Calu3 (cell line): Measurements from ENCODE around the gene AGER. TPM values are rescaled to one million over a fixed set of nuclear protein-coding genes. Genes with fewer than 3 reads are reported as not detected.

Experiments
- BruUV-seq: library from RNA; stranded (reverse); fragments of 400-500 nt; replicated peaks from 2 replicates; lab custom pipeline; 2021; lab: Mats Ljungman, UMichigan
- CTCF ChIA-PET: fragments of 300-600 bp; sonication (Branson Sonifier 250); formaldehyde crosslinking; loops from one replicate; lab custom pipeline; 2022; ENCODE audit warnings: antibody characterized with exemption; lab: Charles Lee
- DNase-seq: peaks from one replicate; pipeline ENCODE4 v3.0.0; 2022
- H3K27ac Mint-ChIP-seq: one replicate; pipeline ENCODE4 v1.8.0; 2022; ENCODE audit warnings: mixed read lengths; ENCODE audit not compliant: unreplicated experiment
- H3K27me3 Mint-ChIP-seq: one replicate; pipeline ENCODE4 v1.8.0; 2022; ENCODE audit warnings: mixed read lengths; ENCODE audit not compliant: unreplicated experiment
- H3K36me3 Mint-ChIP-seq: one replicate; pipeline ENCODE4 v1.8.0; 2022; ENCODE audit warnings: mild to moderate bottlenecking, moderate library complexity, mixed read lengths; ENCODE audit not compliant: insufficient read depth, unreplicated experiment
- H3K4me1 Mint-ChIP-seq: one replicate; pipeline ENCODE4 v1.8.0; 2022; ENCODE audit warnings: mild to moderate bottlenecking, low read depth, mixed read lengths; ENCODE audit not compliant: unreplicated experiment
- H3K4me3 Mint-ChIP-seq: one replicate; pipeline ENCODE4 v1.8.0; 2022; ENCODE audit warnings: mild to moderate bottlenecking, low read depth, moderate library complexity, mixed read lengths; ENCODE audit not compliant: unreplicated experiment
- H3K9me3 Mint-ChIP-seq: one replicate; pipeline ENCODE4 v1.8.0; 2022; ENCODE audit warnings: low read depth, mixed read lengths; ENCODE audit not compliant: unreplicated experiment
- CTCF ChIP-seq: fragments of 200-600 bp; IDR thresholded peaks from one replicate; pipeline ENCODE4 v1.8.0; 2022; ENCODE audit warnings: antibody characterized with exemption; ENCODE audit not compliant: unreplicated experiment
- intact Hi-C: fragments of 100-400 bp; cut with micrococcal nuclease; formaldehyde crosslinking; loops from one replicate; pipeline ENCODE4 v1.10.0; 2022; ENCODE audit not compliant: unreplicated experiment
- total RNA-seq: library from RNA; stranded (reverse); gene quantifications from 2 replicates; pipeline ENCODE4 v1.2.3, GENCODE V29; 2022

AGER gene
- total RNA-seq, 1 experiment from 2014 or later: 14.4 TPM

GRCh38 chr6:32198345-32198696, 14.3 kb upstream of the AGER start:
- no peak for TF ChIP-seq CTCF
- H3K9me3 Mint-ChIP-seq: no peaks in the 10 kb centered on the region
- H3K27ac Mint-ChIP-seq: no peak overlapping the region
- peaks cover 35% of the 10 kb centered on the region for H3K36me3 Mint-ChIP-seq
- DNase-seq: no peak
- H3K4me3 Mint-ChIP-seq: no peak overlapping the region
- CTCF ChIA-PET: interaction anchor here (0.7 to 3.9 kb wide), 2 partner anchors 21 to 1040 kb away, joined by 3 to 32 read pairs; partner anchors contain the start of gene AGPAT1
- intact Hi-C loops: loop anchor here (10.0 kb wide), 1 partner anchor 254 kb away; the partner anchor contains the start of gene CFB
- H3K4me1 Mint-ChIP-seq: peaks cover 26% of the 10 kb centered on the region
- peaks cover 24% of the 10 kb centered on the region for H3K27me3 Mint-ChIP-seq
- BruUV-seq: no TSS peak

GRCh38 chr6:32196682-32197616, 12.9 kb upstream of the AGER start:
- DNase-seq: peak; percentile 50
- BruUV-seq: no TSS peak
- CTCF ChIA-PET: interaction anchor here (0.6 to 3.9 kb wide), 7 partner anchors 20 to 598 kb away, joined by 3 to 32 read pairs (median 5); partner anchors contain the start of gene AGPAT1
- peaks cover 19% of the 10 kb centered on the region for H3K27me3 Mint-ChIP-seq
- peak overlapping the region; percentile 99 for H3K27ac Mint-ChIP-seq
- peaks cover 26% of the 10 kb centered on the region for H3K4me1 Mint-ChIP-seq
- TF ChIP-seq CTCF: peak; percentile 10
- H3K36me3 Mint-ChIP-seq: peaks cover 44% of the 10 kb centered on the region
- intact Hi-C loops: loop anchor here (10.0 kb wide), 1 partner anchor 252 kb away; the partner anchor contains the start of gene CFB
- H3K9me3 Mint-ChIP-seq: no peaks in the 10 kb centered on the region
- peak overlapping the region; percentile 95 for H3K4me3 Mint-ChIP-seq

- TF ChIP-seq CTCF: no peak
- intact Hi-C loops: loop anchor here (10.0 kb wide), 1 partner anchor 251 kb away; the partner anchor contains the start of gene CFB
- H3K27me3 Mint-ChIP-seq: peaks cover 13% of the 10 kb centered on the region
These were observed 12.0 kb upstream of the AGER start for GRCh38 chr6:32195902-32196681.

GRCh38 chr6:32195652-32195901, 11.5 kb upstream of the AGER start:
- Mint-ChIP-seq H3K27ac (peak overlapping the region; percentile 99), H3K4me1 (peaks cover 26% of the 10 kb centered on the region), H3K36me3 (peaks cover 51% of the 10 kb centered on the region), H3K27me3 (peaks cover 8% of the 10 kb centered on the region), H3K9me3 (no peaks in the 10 kb centered on the region), H3K4me3 (peak overlapping the region; percentile 95)
- CTCF ChIA-PET: interaction anchor here (0.5 to 3.9 kb wide), 25 partner anchors 9 to 1313 kb away, joined by 3 to 32 read pairs (median 4); partner anchors contain the start of genes AGPAT1, ATF6B and FKBPL
- TF ChIP-seq CTCF: peak; percentile 45
- intact Hi-C loops: loop anchor here (10.0 kb wide), 1 partner anchor 251 kb away; the partner anchor contains the start of gene CFB
- no TSS peak for BruUV-seq
- peak; percentile 100 for DNase-seq

More at GRCh38 chr6:32195902-32196681, 12.0 kb upstream of the AGER start:
- Mint-ChIP-seq H3K9me3 (no peaks in the 10 kb centered on the region), H3K36me3 (peaks cover 51% of the 10 kb centered on the region), H3K4me1 (peaks cover 26% of the 10 kb centered on the region), H3K4me3 (peak overlapping the region; percentile 95), H3K27ac (peak overlapping the region; percentile 99)
- CTCF ChIA-PET: interaction anchor here (0.5 to 3.9 kb wide), 28 partner anchors 9 to 1314 kb away, joined by 3 to 32 read pairs (median 4); partner anchors contain the start of genes AGPAT1, ATF6B, FKBPL and LY6G5C
- DNase-seq: peak; percentile 99
- TSS peak; percentile 98 for BruUV-seq
